Measurements from ENCODE around the gene ZNF497. TPM values are rescaled to one million over a fixed set of nuclear protein-coding genes. Genes with fewer than 3 reads are reported as not detected.
"Not testable (repeated sequence)": the region's sequence is repeated elsewhere in the genome, so short reads cannot be mapped to it uniquely, and the experiment has no call there.

ZNF497 gene
- total RNA-seq, 1 donor from 2014 or later = 1.7 TPM

- DNase-seq (ENCODE audit: low spot score) = not testable (repeated sequence)
Observed at GRCh38 chr19:58348080-58348479, 14.5 kb downstream of the ZNF497 start.

- peak; percentile 75 for DNase-seq (ENCODE audit: low spot score)
Observed at GRCh38 chr19:58346961-58347929, 15.3 kb downstream of the ZNF497 start.

- no peak for DNase-seq (ENCODE audit: low spot score)
Observed at GRCh38 chr19:58345558-58345957, 17.0 kb downstream of the ZNF497 start.

GRCh38 chr19:58338825-58339558 is 23.6 kb downstream of the ZNF497 start:
- no peak for DNase-seq (ENCODE audit: low spot score)

- no peak for DNase-seq (ENCODE audit: low spot score)
Observed at GRCh38 chr19:58338336-58338735, 24.2 kb downstream of the ZNF497 start.

GRCh38 chr19:58336820-58337219 is 25.7 kb downstream of the ZNF497 start:
- DNase-seq (ENCODE audit: low spot score) = no peak

- DNase-seq (ENCODE audit: low spot score) = no peak
Observed at GRCh38 chr19:58336216-58336615, 26.3 kb downstream of the ZNF497 start.

- DNase-seq (ENCODE audit: low spot score) = no peak
Observed at GRCh38 chr19:58335630-58336029, 26.9 kb downstream of the ZNF497 start.

- no peak for DNase-seq (ENCODE audit: low spot score)
Observed at GRCh38 chr19:58334691-58335249, 27.8 kb downstream of the ZNF497 start.

- no peak for DNase-seq (ENCODE audit: low spot score)
Observed at GRCh38 chr19:58332697-58333096, 29.9 kb downstream of the ZNF497 start.

- no peak for DNase-seq (ENCODE audit: low spot score)
Observed at GRCh38 chr19:58330458-58330857, 32.1 kb downstream of the ZNF497 start.

- DNase-seq (ENCODE audit: low spot score) = no peak
Observed at GRCh38 chr19:58328999-58329398, 33.6 kb downstream of the ZNF497 start.

GRCh38 chr19:58326914-58327726 is 35.4 kb downstream of the ZNF497 start, which contains the start of gene ZSCAN22:
TSS of gene ZSCAN22 (plus strand) at chr19:58326994. CDS start at chr19:58334803, 7,809 bp downstream.
- peak; percentile 98 for DNase-seq (ENCODE audit: low spot score)

GRCh38 chr19:58326501-58326913 is 36.0 kb downstream of the ZNF497 start:
- DNase-seq (ENCODE audit: low spot score) = no peak

- no peak for DNase-seq (ENCODE audit: low spot score)
Observed at GRCh38 chr19:58325311-58326022, 37.1 kb downstream of the ZNF497 start.

GRCh38 chr19:58319241-58319640 is 43.3 kb downstream of the ZNF497 start:
- no peak for DNase-seq (ENCODE audit: low spot score)

- DNase-seq (ENCODE audit: low spot score) = no peak
Observed at GRCh38 chr19:58318297-58318696, 44.3 kb downstream of the ZNF497 start.

GRCh38 chr19:58317476-58318072 is 45.0 kb downstream of the ZNF497 start:
- peak; percentile 33 for DNase-seq (ENCODE audit: low spot score)

GRCh38 chr19:58315580-58315979 is 47.0 kb downstream of the ZNF497 start:
- DNase-seq (ENCODE audit: low spot score) = no peak

GRCh38 chr19:58311345-58311865 is 51.1 kb downstream of the ZNF497 start:
- DNase-seq (ENCODE audit: low spot score) = no peak
